A673 (cell line): Measurements from ENCODE around the gene SDC4. TPM values are rescaled to one million over a fixed set of nuclear protein-coding genes. Genes with fewer than 3 reads are reported as not detected.

Experiments
- BruUV-seq: library from RNA; stranded (reverse); fragments of 400-500 nt; replicated peaks from 2 replicates; lab custom pipeline; 2021; lab: Mats Ljungman, UMichigan
- CTCF ChIA-PET: fragments of 300-600 bp; sonication (Branson Sonifier 250); formaldehyde crosslinking; loops from one replicate; lab custom pipeline; 2022; ENCODE audit warnings: antibody characterized with exemption; lab: Charles Lee
- POLR2A ChIA-PET: fragments of 300-600 bp; sonication (Branson Sonifier 250); formaldehyde crosslinking; loops from one replicate; lab custom pipeline; 2022; ENCODE audit warnings: antibody characterized with exemption; ENCODE audit not compliant: low non-redundant PET; lab: Charles Lee
- DNase-seq: peaks from one replicate; pipeline ENCODE4 v3.0.0-alpha.2; 2015; ENCODE audit warnings: low spot score
- H3K27ac ChIP-seq: fragments of 200-600 bp; sonication (generic); 2 replicates; pipeline ENCODE4 v1.5.1; 2016; ENCODE audit warnings: mixed run types, low read depth, mild to moderate bottlenecking, mixed read lengths, antibody characterized with exemption, low read length; ENCODE audit not compliant: poor library complexity, severe bottlenecking
- H3K27me3 ChIP-seq: fragments of 200-600 bp; sonication (generic); replicated peaks from 2 replicates; pipeline ENCODE4 v1.6.1; 2017; ENCODE audit warnings: mixed run types, low read depth, mild to moderate bottlenecking, mixed read lengths, antibody characterized with exemption, low read length; ENCODE audit not compliant: insufficient read depth, poor library complexity
- H3K36me3 ChIP-seq: fragments of 200-600 bp; sonication (generic); 2 replicates; pipeline ENCODE4 v1.6.1; 2016; ENCODE audit warnings: mixed run types, mild to moderate bottlenecking, mixed read lengths, antibody characterized with exemption, low read length; ENCODE audit not compliant: insufficient read depth, poor library complexity, severe bottlenecking
- H3K4me1 ChIP-seq: fragments of 200-600 bp; sonication (generic); 2 replicates; pipeline ENCODE4 v1.6.1; 2017; ENCODE audit warnings: mixed run types, mild to moderate bottlenecking, mixed read lengths, antibody characterized with exemption, low read length; ENCODE audit not compliant: insufficient read depth, poor library complexity, severe bottlenecking
- H3K4me3 ChIP-seq: fragments of 200-600 bp; sonication (generic); 2 replicates; pipeline ENCODE4 v1.5.1; 2016; ENCODE audit warnings: low read depth, mixed run types, mild to moderate bottlenecking, mixed read lengths, low read length; ENCODE audit not compliant: poor library complexity, severe bottlenecking
- H3K9me3 ChIP-seq: fragments of 200-600 bp; sonication (generic); 2 replicates; pipeline ENCODE4 v1.6.1; 2016; ENCODE audit warnings: mixed run types, low read depth, mild to moderate bottlenecking, mixed read lengths, antibody characterized with exemption, low read length; ENCODE audit not compliant: poor library complexity, severe bottlenecking
- EZH2 ChIP-seq: fragments of 200-600 bp; sonication (generic); IDR thresholded peaks from 2 replicates; pipeline ENCODE4 v1.6.1; 2017; ENCODE audit warnings: borderline replicate concordance, low read depth, mild to moderate bottlenecking, mixed read lengths, antibody characterized with exemption, low read length; ENCODE audit not compliant: poor library complexity, severe bottlenecking
- intact Hi-C: fragments of 100-400 bp; cut with micrococcal nuclease; formaldehyde crosslinking; loops from one replicate; pipeline ENCODE4 v1.10.0; 2022; ENCODE audit not compliant: unreplicated experiment
- total RNA-seq: library from RNA; stranded (reverse); gene quantifications from 2 replicates; pipeline ENCODE4 v1.2.3, GENCODE V29; 2021
- TF ChIP-seq, protein P1 (sequence below): fragments of 300-800, 200-600 bp; sonication (generic); conservative IDR thresholded peaks from 2 replicates; pipeline ENCODE4 v1.5.1; 2017; ENCODE audit warnings: low read depth, mild to moderate bottlenecking, antibody characterized with exemption, low read length, moderate library complexity, mixed read lengths

SDC4 gene
- total RNA-seq, 1 experiment from 2014 or later, result 16.3 TPM

DNA sequence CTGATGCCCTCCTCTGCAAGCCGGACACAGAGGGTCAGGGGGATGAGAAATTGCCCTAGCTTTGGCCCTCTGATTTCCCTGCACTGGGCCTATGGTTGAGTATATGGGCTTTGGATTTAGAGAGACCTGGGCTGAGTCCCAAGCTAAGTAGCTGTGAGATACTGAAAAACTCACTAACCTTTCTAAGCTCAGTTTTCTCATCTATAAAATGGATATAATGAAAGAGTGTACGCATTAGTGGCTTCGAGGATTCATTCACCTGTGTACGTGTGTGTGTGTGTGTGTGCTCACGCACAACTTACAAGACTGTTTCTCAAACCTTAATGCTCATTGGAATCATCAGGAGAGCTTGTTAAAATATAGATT, 54.2 kb downstream of the SDC4 start:
- H3K27me3 ChIP-seq, result peaks cover 9% of the 10 kb centered on the region
- peaks cover 9% of the 10 kb centered on the region for H3K4me1 ChIP-seq
- CTCF ChIA-PET, result interaction anchor here (0.8 to 2.8 kb wide), 11 partner anchors 8 to 477 kb away, joined by 3 to 15 read pairs (median 5); partner anchors contain the start of gene SYS1
- H3K36me3 ChIP-seq, result no peaks in the 10 kb centered on the region
- intact Hi-C loops, result loop anchor here (5.0 kb wide), 1 partner anchor 282 kb away; no protein-coding TSS in a partner anchor
- TF ChIP-seq EZH2, result no peak
- TF ChIP-seq, protein P1, sequence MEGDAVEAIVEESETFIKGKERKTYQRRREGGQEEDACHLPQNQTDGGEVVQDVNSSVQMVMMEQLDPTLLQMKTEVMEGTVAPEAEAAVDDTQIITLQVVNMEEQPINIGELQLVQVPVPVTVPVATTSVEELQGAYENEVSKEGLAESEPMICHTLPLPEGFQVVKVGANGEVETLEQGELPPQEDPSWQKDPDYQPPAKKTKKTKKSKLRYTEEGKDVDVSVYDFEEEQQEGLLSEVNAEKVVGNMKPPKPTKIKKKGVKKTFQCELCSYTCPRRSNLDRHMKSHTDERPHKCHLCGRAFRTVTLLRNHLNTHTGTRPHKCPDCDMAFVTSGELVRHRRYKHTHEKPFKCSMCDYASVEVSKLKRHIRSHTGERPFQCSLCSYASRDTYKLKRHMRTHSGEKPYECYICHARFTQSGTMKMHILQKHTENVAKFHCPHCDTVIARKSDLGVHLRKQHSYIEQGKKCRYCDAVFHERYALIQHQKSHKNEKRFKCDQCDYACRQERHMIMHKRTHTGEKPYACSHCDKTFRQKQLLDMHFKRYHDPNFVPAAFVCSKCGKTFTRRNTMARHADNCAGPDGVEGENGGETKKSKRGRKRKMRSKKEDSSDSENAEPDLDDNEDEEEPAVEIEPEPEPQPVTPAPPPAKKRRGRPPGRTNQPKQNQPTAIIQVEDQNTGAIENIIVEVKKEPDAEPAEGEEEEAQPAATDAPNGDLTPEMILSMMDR, result no peak; the same call in 1 of the 2 replicates
- peak overlapping the region; percentile 56 for H3K4me3 ChIP-seq
- no TSS peak for BruUV-seq
- POLR2A ChIA-PET, result no interaction called here
- H3K27ac ChIP-seq, result no peak overlapping the region
- H3K9me3 ChIP-seq, result no peaks in the 10 kb centered on the region
- DNase-seq, result no peak

DNA sequence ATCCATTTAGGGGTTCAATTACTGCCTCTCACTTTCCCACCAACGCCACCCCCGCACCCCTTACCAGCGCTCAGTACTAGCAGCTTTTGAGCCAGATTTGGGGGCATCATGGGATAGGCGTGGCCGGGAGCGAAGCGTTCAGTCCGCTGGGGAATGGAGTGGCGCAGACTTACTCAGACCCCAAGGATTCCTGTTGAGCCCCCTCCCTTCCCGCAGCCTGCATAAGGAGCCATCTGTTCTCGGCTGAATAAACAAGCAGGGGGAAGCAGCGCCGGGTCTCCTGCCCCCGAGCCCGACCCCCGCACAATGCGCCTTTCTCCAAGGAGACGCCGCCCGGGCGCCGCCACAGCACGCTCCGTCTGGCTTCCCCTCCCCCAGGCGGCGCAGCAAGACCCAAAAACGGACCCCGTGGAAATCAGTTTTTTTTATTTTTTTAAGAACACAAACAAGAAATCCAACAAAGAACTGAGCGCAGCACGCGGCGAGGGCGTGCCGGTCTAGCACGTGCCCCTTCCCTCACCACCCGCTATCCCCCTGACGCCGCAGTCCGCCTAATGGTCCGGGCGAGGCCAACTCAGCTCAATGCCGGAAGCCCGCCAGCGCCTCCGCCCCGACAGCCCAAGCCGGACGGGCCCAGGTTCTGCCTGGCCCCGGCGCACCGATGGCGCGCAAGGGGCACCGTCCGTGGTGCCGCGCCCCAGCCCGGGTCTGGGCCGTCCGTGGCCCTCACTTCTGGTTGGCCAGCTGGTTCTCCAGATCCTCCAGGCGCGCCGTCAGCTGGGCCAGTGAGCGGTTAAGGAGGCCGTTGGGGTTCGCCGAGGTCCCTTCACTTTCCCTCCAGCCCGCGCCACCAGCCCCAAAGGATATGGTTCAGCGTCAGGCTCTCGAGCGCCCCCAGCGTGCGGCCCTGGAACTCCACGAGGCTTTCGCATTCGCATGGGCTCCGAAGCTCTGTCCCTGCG, 54.9 kb downstream of the SDC4 start:
- intact Hi-C loops, result loop anchor here (2.0 to 5.0 kb wide), 2 partner anchors 155 to 281 kb away; no protein-coding TSS in a partner anchor
- CTCF ChIA-PET, result interaction anchor here (0.5 to 2.8 kb wide), 12 partner anchors 9 to 478 kb away, joined by 3 to 15 read pairs (median 4); partner anchors contain the start of gene SYS1
- DNase-seq, result peak; percentile 86
- Histone ChIP-seq H3K4me3 (peak overlapping the region; percentile 56), H3K9me3 (no peaks in the 10 kb centered on the region), H3K36me3 (no peaks in the 10 kb centered on the region), H3K4me1 (peaks cover 9% of the 10 kb centered on the region), H3K27ac (peak overlapping the region; percentile 55), H3K27me3 (peaks cover 9% of the 10 kb centered on the region)
- TF ChIP-seq, protein P1, result peak; percentile 93
- TF ChIP-seq EZH2, result no peak
- POLR2A ChIA-PET, result interaction anchor here (0.6 kb wide), 1 partner anchor 408 kb away, joined by 4 read pairs; the partner anchor contains the start of gene YWHAB
- no TSS peak for BruUV-seq

DNA sequence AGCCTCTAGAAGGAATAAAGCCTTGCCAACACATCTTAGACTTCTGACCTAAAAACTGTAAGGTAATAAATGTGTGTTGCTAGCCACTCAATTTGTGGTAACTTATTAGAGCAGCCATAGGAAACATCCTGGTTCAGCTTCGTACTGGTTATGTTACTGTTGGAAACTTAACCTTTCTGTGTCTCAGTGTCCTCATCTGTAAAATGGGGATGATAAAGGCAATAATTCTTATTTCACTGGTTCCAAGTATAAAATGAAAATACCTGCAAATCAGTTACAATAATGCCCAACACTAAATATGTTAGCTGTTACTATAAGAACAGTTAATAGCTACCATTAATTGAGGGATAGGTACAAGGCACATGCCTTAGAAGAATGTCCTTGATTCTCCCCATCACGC, 55.9 kb downstream of the SDC4 start:
- H3K9me3 ChIP-seq, result no peaks in the 10 kb centered on the region
- ChIA-PET CTCF (interaction anchor here (1.8 to 2.8 kb wide), 2 partner anchors 19 to 248 kb away, joined by 9 to 16 read pairs; no protein-coding TSS in a partner anchor), POLR2A (no interaction called here)
- H3K27me3 ChIP-seq, result peaks cover 9% of the 10 kb centered on the region
- no peak for TF ChIP-seq EZH2
- TF ChIP-seq, protein P1, result no peak
- intact Hi-C loops, result loop anchor here (2.0 to 5.0 kb wide), 2 partner anchors 154 to 280 kb away; no protein-coding TSS in a partner anchor
- H3K4me3 ChIP-seq, result no peak overlapping the region
- no peak overlapping the region for H3K27ac ChIP-seq
- BruUV-seq, result no TSS peak
- H3K4me1 ChIP-seq, result peaks cover 9% of the 10 kb centered on the region
- H3K36me3 ChIP-seq, result no peaks in the 10 kb centered on the region
- no peak for DNase-seq
